ENCODE data around the gene MRAP. TPM values are rescaled to one million over a fixed set of nuclear protein-coding genes. Genes with fewer than 3 reads are reported as not detected.

MRAP gene
- total RNA-seq (not detected), polyA plus RNA-seq (not detected)

GRCh38 chr21:32298658-32299081 is at the start of gene MRAP:
Gene MRAP (plus strand): TSS chr21:32298855. CDS start chr21:32298972, 117 bp downstream.
- H3K36me3 Mint-ChIP-seq = peaks cover 0 to 4% (median 3%) of the 10 kb centered on the region in 3 donors
- Histone ChIP-seq H3K4me1 (ENCODE audit: insufficient read depth, low read length) (no peaks in the 10 kb centered on the region), H3K27ac (ENCODE audit: low read depth, low read length) (no peak within 1 kb of the TSS), H3K9me3 (ENCODE audit: low read length) (no peaks in the 10 kb centered on the region), H3K27me3 (ENCODE audit: insufficient read depth, low read length, poor library complexity, severe bottlenecking) (no peaks in the 10 kb centered on the region), H3K4me3 (ENCODE audit: low read length) (no peak within 1 kb of the TSS), H3K36me3 (ENCODE audit: insufficient read depth, low read length) (no peaks in the 10 kb centered on the region)
- H3K27ac Mint-ChIP-seq = no peak within 1 kb of the TSS
- no peaks in the 10 kb centered on the region for H3K4me1 Mint-ChIP-seq
- H3K9me3 Mint-ChIP-seq = no peaks in the 10 kb centered on the region
- POLR2A ChIA-PET = no interaction called here
- H3K27me3 Mint-ChIP-seq = no peaks in the 10 kb centered on the region
- DNase-seq = no peak
- no peak within 1 kb of the TSS for H3K4me3 Mint-ChIP-seq
- CTCF ChIA-PET = no interaction called here

GRCh38 chr21:32249511-32250280 is 49.0 kb upstream of the MRAP start:
- H3K4me1 Mint-ChIP-seq = no peaks in the 10 kb centered on the region
- CTCF ChIA-PET = no interaction called here
- H3K4me1 ChIP-seq (ENCODE audit: insufficient read depth, low read length) = no peaks in the 10 kb centered on the region
- no peaks in the 10 kb centered on the region for H3K36me3 ChIP-seq (ENCODE audit: insufficient read depth, low read length)
- DNase-seq = no peak
- H3K4me3 ChIP-seq (ENCODE audit: low read length) = no peak overlapping the region
- H3K27me3 Mint-ChIP-seq = peaks cover 21 to 36% of the 10 kb centered on the region in 2 donors
- no peaks in the 10 kb centered on the region for H3K27me3 ChIP-seq (ENCODE audit: insufficient read depth, low read length, poor library complexity, severe bottlenecking)
- no peaks in the 10 kb centered on the region for H3K9me3 ChIP-seq (ENCODE audit: low read length)
- no peak overlapping the region for H3K4me3 Mint-ChIP-seq
- no peak overlapping the region for H3K27ac ChIP-seq (ENCODE audit: low read depth, low read length)
- H3K9me3 Mint-ChIP-seq = peaks cover 3 to 12% (median 9%) of the 10 kb centered on the region in 5 donors
- H3K27ac Mint-ChIP-seq = no peak overlapping the region
- H3K36me3 Mint-ChIP-seq = peaks cover 0 to 1% (median 0%) of the 10 kb centered on the region in 3 donors
- POLR2A ChIA-PET = no interaction called here

GRCh38 chr21:32252136-32252535 is 46.5 kb upstream of the MRAP start:
- no peaks in the 10 kb centered on the region for H3K4me1 Mint-ChIP-seq
- ChIA-PET POLR2A (no interaction called here), CTCF (no interaction called here)
- Histone ChIP-seq H3K27me3 (ENCODE audit: insufficient read depth, low read length, poor library complexity, severe bottlenecking) (no peaks in the 10 kb centered on the region), H3K9me3 (ENCODE audit: low read length) (no peaks in the 10 kb centered on the region), H3K4me3 (ENCODE audit: low read length) (no peak overlapping the region), H3K4me1 (ENCODE audit: insufficient read depth, low read length) (no peaks in the 10 kb centered on the region), H3K36me3 (ENCODE audit: insufficient read depth, low read length) (no peaks in the 10 kb centered on the region), H3K27ac (ENCODE audit: low read depth, low read length) (no peak overlapping the region)
- H3K36me3 Mint-ChIP-seq = peaks cover 0 to 1% (median 0%) of the 10 kb centered on the region in 3 donors
- peaks cover 18 to 44% of the 10 kb centered on the region in 2 donors for H3K27me3 Mint-ChIP-seq
- DNase-seq = no peak
- no peak overlapping the region for H3K4me3 Mint-ChIP-seq
- peaks cover 3 to 12% (median 9%) of the 10 kb centered on the region in 5 donors for H3K9me3 Mint-ChIP-seq
- H3K27ac Mint-ChIP-seq = no peak overlapping the region

- Mint-ChIP-seq H3K9me3 (peaks cover 3 to 12% (median 9%) of the 10 kb centered on the region in 5 donors), H3K27ac (peak overlapping the region in 1 of 8 donors; percentile 77), H3K36me3 (peaks cover 0 to 1% (median 0%) of the 10 kb centered on the region in 3 donors), H3K27me3 (peaks cover 18 to 46% of the 10 kb centered on the region in 2 donors), H3K4me3 (no peak overlapping the region), H3K4me1 (peaks cover 0 to under 1% (median 0%) of the 10 kb centered on the region in 3 donors)
- Histone ChIP-seq H3K4me1 (ENCODE audit: insufficient read depth, low read length) (no peaks in the 10 kb centered on the region), H3K36me3 (ENCODE audit: insufficient read depth, low read length) (no peaks in the 10 kb centered on the region), H3K4me3 (ENCODE audit: low read length) (no peak overlapping the region), H3K27me3 (ENCODE audit: insufficient read depth, low read length, poor library complexity, severe bottlenecking) (no peaks in the 10 kb centered on the region), H3K9me3 (ENCODE audit: low read length) (no peaks in the 10 kb centered on the region), H3K27ac (ENCODE audit: low read depth, low read length) (no peak overlapping the region)
- POLR2A ChIA-PET = no interaction called here
- DNase-seq = no peak
- CTCF ChIA-PET = no interaction called here
These were observed 45.4 kb upstream of the MRAP start for GRCh38 chr21:32253215-32253641.

- POLR2A ChIA-PET = no interaction called here
- H3K9me3 Mint-ChIP-seq = peaks cover 0 to 5% (median 3%) of the 10 kb centered on the region in 5 donors
- CTCF ChIA-PET = no interaction called here
These were observed 42.4 kb upstream of the MRAP start for GRCh38 chr21:32256251-32256650.

GRCh38 chr21:32256873-32257620 is 41.6 kb upstream of the MRAP start:
- peaks cover 2 to 4% (median 3%) of the 10 kb centered on the region in 3 donors for H3K4me1 Mint-ChIP-seq
- Histone ChIP-seq H3K4me1 (ENCODE audit: insufficient read depth, low read length) (no peaks in the 10 kb centered on the region), H3K27ac (ENCODE audit: low read depth, low read length) (no peak overlapping the region), H3K4me3 (ENCODE audit: low read length) (no peak overlapping the region), H3K27me3 (ENCODE audit: insufficient read depth, low read length, poor library complexity, severe bottlenecking) (no peaks in the 10 kb centered on the region), H3K9me3 (ENCODE audit: low read length) (no peaks in the 10 kb centered on the region), H3K36me3 (ENCODE audit: insufficient read depth, low read length) (no peaks in the 10 kb centered on the region)
- no peak overlapping the region for H3K27ac Mint-ChIP-seq
- POLR2A ChIA-PET = no interaction called here
- DNase-seq = no peak
- H3K4me3 Mint-ChIP-seq = no peak overlapping the region
- CTCF ChIA-PET = interaction anchor here (1.9 kb wide), 1 partner anchor 391 kb away, joined by 4 read pairs; no protein-coding TSS in a partner anchor
- no peaks in the 10 kb centered on the region for H3K36me3 Mint-ChIP-seq
- H3K27me3 Mint-ChIP-seq = peaks cover 7 to 30% of the 10 kb centered on the region in 2 donors
- no peaks in the 10 kb centered on the region for H3K9me3 Mint-ChIP-seq

More at GRCh38 chr21:32256251-32256650, 42.4 kb upstream of the MRAP start:
- H3K36me3 Mint-ChIP-seq = peaks cover 0 to under 1% (median 0%) of the 10 kb centered on the region in 3 donors
- no peak overlapping the region for H3K4me3 Mint-ChIP-seq
- Histone ChIP-seq H3K36me3 (ENCODE audit: insufficient read depth, low read length) (no peaks in the 10 kb centered on the region), H3K4me1 (ENCODE audit: insufficient read depth, low read length) (no peaks in the 10 kb centered on the region), H3K27ac (ENCODE audit: low read depth, low read length) (no peak overlapping the region), H3K27me3 (ENCODE audit: insufficient read depth, low read length, poor library complexity, severe bottlenecking) (no peaks in the 10 kb centered on the region), H3K4me3 (ENCODE audit: low read length) (no peak overlapping the region), H3K9me3 (ENCODE audit: low read length) (no peaks in the 10 kb centered on the region)
- DNase-seq = no peak
- H3K4me1 Mint-ChIP-seq = peaks cover 2 to 4% (median 3%) of the 10 kb centered on the region in 3 donors
- peaks cover 10 to 30% of the 10 kb centered on the region in 2 donors for H3K27me3 Mint-ChIP-seq
- H3K27ac Mint-ChIP-seq = no peak overlapping the region

- Histone ChIP-seq H3K4me1 (ENCODE audit: insufficient read depth, low read length) (no peaks in the 10 kb centered on the region), H3K9me3 (ENCODE audit: low read length) (no peaks in the 10 kb centered on the region), H3K27ac (ENCODE audit: low read depth, low read length) (no peak overlapping the region), H3K27me3 (ENCODE audit: insufficient read depth, low read length, poor library complexity, severe bottlenecking) (no peaks in the 10 kb centered on the region), H3K36me3 (ENCODE audit: insufficient read depth, low read length) (no peaks in the 10 kb centered on the region), H3K4me3 (ENCODE audit: low read length) (no peak overlapping the region)
- no peaks in the 10 kb centered on the region for H3K36me3 Mint-ChIP-seq
- H3K27me3 Mint-ChIP-seq = peaks cover under 1 to 26% of the 10 kb centered on the region in 2 donors
- peaks cover 2 to 4% (median 3%) of the 10 kb centered on the region in 3 donors for H3K4me1 Mint-ChIP-seq
- H3K4me3 Mint-ChIP-seq = no peak overlapping the region
- H3K27ac Mint-ChIP-seq = no peak overlapping the region
- ChIA-PET POLR2A (no interaction called here), CTCF (interaction anchor here (1.3 to 1.9 kb wide), 2 partner anchors 386 to 392 kb away, joined by 3 to 4 read pairs; no protein-coding TSS in a partner anchor)
- H3K9me3 Mint-ChIP-seq = no peaks in the 10 kb centered on the region
- DNase-seq = peak in 1 of 5 donors; percentile 13
These were observed 40.5 kb upstream of the MRAP start for GRCh38 chr21:32257962-32258785.
